Breast epithelium (tissue), 3 donors: Measurements from ENCODE around the gene TMEM145.

ENCODE experiments used
- CTCF ChIP-seq, 3 donors: fragments of 450-650 bp; IDR thresholded peaks; one replicate each; pipeline ENCODE4 v1.5.1; 2016 to 2017; ENCODE audit warnings: antibody characterized with exemption in 3 of 3, mild to moderate bottlenecking in 3 of 3, moderate library complexity in 3 of 3
- POLR2A ChIP-seq: fragments of 450-650 bp; IDR thresholded peaks from one replicate; pipeline ENCODE4 v1.6.1; 2016; ENCODE audit warnings: antibody characterized with exemption, mild to moderate bottlenecking, moderate library complexity
- POLR2AphosphoS5 ChIP-seq, 3 donors: sonication (generic); formaldehyde crosslinking; IDR thresholded peaks; one replicate each; pipeline ENCODE4 v1.6.1; 2017; ENCODE audit warnings: antibody characterized with exemption in 3 of 3

GRCh38 chr19:42334697-42335373, 21.7 kb downstream of the TMEM145 start:
- TF ChIP-seq POLR2A (no peak), CTCF (IDR thresholded peaks at IDR 0.05) (no peak), POLR2AphosphoS5 (IDR thresholded peaks at IDR 0.05) (no peak)
